Endothelial cell of hepatic sinusoid (primary cell): ENCODE data around the gene OLFM1.

Experiments used
- in situ Hi-C: cut with HindIII; loops from 2 replicates; pipeline ENCODE4 v1.10.0; 2017; ENCODE audit warnings: low sequenced_read_pairs

Gene OLFM1

DNA sequence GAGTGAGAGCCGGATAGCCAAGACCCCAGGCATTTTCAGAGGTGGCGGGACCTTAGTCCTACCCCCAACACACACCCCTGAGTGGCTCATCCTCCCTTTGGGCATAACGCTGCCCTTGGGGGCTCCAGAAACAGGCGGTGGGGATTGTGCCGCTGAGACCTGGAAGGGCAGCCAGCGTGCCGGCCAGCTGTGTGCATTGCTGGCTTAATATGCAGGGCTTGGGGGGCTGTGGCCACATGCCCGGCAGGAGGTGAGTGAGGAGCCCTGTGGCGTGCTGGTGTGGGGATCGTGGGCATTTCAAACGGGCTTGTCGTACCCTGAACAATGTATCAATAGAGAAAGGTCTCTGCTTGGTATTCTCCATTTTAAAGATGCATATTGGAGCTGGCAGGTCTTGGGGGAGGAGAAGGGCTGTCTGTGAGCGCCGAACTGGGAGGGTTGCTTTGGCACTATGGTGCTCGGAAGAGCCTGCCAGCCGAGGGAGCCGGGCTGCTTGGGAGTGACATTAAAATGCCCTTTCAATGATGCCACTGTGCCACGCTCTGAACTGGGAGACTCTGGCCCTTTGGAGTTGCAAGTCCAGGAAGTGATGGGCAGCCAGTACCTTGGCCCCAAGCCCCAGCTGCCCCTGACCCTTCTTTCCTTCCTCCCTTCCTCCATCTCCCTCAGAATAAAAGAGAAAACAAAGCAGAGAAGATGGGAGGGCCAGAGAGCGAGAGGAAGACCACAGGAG lies 11.2 kb upstream of the OLFM1 start:
- in situ Hi-C loops: no loop called here

DNA sequence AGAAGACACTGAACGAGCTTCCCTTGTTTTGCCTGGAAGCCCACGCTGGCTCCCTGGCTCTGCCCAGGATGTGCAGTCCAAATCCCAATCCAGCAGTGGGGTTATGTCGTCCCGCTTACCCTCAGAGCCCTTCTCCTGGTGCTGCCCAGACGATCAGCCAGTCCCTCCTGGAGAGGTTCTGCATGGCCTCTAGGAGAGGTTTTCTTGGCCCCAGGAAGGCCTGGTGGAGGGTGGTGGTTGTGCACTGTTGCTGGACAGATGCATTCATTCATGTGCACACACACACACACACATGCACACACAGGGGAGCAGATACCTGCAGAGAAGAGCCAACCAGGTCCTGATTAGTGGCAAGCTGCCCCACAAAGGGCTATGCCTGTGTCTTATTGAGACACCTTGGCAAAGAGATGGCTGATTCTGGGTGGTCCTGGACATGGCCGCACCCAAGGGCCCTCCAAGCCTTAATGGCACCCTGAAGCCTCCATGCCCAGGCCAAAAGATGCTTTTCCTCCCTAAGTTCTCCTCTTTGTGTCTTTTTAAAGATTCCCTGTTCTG lies 10.5 kb upstream of the OLFM1 start:
- in situ Hi-C loops: no loop called here

DNA sequence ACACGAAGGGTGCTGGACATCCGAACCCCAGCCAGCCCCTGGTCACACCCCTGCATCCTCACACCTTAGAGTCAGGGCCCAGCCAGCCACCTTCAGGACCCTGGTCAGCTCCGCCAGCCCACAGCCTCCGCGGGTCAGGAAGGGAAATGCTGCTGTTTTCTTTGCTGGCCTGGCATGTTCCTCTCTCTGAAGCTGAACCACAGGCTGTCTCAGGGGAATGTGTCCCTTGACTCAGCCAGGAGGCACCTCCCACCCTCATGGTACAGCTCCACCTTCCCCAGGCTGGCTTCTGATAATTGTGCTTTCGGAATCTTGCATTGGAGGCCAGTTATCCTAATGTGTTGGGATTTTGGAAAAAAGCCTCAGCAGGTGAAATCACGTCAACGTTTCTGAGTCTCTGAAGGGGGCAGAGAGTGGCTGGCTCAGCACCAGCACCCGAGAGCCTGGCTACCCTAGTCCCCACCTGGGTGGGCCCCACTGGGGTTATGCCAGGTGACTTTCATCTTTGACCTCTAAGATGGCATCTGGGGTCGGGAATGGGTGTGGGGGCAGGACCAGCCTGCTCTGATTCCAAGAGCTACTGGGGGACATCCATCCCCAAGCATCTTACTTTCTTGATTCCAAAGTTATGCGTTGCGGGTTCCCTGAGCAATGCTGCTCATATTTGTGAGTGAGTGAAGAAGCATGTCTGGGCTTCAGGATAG lies 9.8 kb upstream of the OLFM1 start:
- in situ Hi-C loops: no loop called here

DNA sequence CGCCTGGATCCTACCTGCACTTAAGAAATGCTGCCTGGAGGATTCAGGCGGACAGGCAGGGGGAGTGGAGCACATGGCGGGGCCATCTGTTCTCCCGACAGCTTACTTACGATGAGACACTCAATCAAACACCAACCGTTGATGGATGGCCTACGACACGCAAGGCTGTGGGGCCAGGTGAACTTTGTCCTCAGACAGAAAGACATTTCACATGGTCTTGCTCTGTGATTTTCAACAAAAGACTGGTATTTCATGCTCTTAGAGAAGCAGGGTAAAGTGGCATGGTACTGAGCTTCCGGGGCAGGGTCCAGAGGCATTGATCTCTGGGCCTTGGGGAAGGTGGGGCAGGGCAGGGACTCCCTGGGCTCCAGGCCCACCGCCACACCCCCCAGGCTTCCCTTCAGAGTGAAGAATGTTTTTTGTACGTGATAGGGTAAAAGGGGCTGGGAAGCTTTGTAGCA lies 9.1 kb upstream of the OLFM1 start:
- in situ Hi-C loops: no loop called here

DNA sequence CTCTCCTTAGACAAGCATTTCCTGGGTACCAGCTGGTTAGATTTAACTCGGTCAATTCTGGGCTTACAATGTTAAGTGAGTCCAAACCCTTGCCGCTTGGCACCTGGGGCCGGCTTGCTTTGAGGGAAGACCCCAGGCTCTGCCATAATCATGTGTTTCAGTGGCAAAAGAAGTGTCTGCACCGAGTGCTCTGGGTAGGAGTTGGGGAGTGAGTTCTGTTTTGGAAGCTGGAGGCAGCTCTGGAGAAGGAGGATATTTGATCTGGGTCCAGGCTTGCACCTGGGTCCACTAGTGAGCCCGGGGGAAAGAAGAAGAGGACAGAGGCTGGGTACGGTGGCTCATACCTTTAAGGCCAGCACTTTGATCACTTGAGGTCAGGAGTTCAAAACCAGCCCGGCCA lies 8.4 kb upstream of the OLFM1 start:
- in situ Hi-C loops: no loop called here

DNA sequence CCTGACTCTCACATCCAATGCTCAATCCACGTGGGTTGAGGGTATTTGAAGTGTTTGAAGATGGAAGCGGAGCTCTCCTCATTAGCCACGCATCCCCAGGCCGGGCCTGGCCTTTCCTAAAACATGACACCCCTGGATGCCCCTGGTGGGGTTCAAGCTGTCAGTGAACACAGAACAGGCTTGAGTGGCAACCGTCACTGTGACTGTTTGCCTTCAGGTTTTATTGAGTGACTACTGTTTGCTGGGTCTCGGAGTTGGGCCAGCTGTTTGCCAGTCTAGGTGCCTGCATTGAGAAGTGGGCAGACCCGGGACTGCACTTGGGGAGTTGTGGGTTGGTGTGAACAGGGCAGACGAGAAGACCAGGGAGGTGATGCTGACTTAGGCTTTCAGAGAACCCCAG lies 7.8 kb upstream of the OLFM1 start:
- in situ Hi-C loops: no loop called here

DNA sequence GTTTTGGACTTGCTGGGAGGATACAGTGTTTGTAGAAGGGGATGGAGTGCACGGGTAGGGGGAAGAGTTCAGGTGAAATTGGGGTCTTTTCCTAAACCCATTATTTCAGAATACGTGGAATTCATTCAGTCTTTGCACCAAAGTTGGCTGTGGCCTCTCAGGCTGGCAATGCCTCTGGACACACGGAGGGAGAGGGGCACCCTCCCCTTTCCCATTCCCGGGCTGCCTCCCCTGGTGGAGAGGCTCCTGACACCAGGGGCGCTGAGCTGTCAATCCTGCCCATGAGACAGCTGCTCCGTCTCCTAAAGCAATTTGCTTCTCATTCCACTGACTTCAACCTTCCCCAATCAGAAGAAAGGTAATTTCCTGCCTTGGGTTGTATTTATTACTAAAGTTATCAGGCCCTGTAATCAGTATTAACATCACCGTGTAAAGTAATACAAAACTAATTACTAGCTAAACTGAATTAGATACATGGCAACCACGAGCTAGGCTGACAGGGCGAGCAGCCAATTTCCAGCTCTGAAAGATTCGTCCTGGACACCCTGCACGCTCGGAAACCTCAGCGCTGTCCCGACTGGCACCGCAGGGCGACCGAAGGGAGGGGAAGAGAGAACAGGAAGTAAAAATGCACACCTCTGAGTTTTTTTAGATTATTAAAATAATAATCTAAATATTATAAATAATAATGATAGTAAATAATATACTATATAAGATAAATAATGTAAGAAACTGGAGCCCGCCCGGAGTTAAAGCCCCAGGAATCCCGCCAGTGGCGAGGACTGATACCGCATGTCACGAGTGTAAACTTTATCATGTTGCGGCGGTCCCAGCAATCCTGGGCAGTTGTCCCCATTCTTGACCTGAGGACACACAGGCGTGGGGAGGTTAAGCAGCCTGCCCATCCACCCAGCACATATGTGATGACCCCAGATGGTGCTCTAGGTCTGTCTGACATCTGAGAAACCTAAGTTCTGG lies 6.9 kb upstream of the OLFM1 start:
- in situ Hi-C loops: no loop called here

DNA sequence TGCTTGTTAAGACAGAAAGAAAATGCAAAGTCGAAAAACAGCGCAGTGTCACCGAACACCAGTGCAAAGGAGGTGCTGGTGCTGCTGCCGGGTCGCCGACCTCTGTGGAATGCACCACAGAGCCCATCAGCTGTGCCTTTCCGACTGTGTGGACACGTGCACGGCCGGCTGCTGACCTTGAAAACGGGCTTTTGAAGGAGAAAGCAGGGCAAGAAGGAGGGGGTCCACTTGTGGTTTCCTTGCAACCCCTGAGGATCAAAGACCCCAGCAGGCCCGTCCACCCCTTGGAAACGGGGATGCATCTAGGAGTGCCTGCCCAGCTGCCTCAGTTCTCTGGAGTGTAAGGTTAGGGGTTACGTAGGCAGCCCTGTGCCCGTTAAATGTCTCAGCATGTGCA lies 6.2 kb upstream of the OLFM1 start:
- in situ Hi-C loops: no loop called here

DNA sequence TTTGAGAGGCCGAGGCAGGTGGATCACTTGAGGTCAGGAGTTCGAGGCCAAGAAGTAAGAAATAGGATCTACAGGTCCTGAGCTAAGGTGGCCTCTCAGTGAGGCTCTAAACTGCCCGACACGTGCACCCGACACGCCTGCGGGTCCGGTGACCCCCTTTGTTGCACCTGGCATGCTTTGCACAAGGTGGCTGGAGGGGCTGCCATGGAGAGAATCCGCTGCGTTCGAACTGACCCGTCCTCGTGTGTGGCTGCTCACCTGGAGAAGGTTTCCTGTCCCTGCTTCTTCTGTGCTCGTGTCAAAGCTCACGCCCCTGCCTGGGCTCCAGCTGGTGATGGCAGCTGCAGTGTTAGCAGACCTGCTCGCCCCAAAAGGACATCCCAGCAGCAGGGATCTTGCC lies 5.7 kb upstream of the OLFM1 start:
- in situ Hi-C loops: no loop called here

DNA sequence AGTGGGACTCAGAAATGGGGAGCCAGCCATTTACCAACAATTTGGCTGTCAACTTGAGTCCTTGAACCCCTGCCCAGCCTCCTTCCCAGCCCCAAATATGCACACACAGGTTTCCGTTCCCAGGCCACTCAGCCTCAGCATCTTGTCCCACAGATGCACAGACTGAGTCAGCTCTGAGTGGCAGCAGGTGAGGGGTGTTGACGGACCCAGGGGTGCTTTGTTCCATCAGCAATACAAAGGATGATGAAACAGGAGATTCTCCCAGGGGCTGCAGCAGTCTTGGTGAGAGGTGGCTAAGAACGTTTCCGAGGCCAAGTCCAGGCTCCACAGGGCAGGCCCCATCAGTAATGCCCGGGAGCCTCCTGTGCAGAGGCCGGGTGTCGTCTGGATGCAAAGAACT lies 4.9 kb upstream of the OLFM1 start:
- in situ Hi-C loops: no loop called here

DNA sequence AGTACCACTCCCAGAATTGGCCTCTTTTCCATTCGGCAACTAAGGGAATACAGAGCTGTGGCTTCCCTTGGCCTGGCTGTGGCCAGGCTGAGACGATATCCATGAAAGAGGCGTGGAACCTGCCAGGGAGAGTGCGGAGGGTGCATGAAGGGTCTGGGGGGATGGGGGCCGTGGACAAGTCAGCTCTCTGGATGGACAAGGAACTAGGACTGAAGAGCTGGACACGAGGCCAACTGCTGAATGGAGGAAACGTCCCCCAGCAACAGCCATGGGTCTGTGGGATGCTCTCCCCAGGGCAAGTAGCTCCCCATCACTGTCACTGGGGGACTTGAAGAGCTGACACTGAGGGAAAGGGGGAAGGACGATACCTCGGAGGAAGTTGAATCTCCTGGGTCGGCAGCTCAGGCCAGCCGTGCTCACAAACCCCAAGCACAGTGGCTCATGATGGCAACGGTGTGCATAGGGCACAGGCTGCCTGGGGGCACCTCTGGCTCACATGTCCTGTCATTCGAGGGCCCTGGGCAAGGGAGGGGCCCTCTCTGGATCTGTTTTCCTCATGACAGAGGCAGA lies 4.1 kb upstream of the OLFM1 start:
- in situ Hi-C loops: no loop called here

DNA sequence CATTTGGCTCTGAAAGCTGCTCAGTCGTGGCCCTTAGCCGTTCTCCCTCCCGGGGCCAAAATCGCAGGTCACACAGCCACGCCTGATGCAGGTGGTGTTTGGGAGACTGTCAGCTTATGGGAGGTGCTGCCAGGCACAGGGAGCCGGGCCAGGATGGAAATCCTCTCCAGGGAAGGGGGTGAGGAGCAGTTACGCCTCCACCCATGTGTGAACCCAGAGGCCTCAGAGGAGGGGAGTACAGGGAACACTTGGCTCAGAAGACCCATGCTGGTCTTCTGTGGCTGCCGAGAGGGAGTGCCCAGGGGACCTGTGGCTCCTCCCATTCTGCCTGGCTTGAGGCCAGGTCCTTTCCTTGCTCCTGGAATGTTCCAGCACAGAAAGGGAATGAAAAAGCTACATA lies 3.6 kb upstream of the OLFM1 start:
- in situ Hi-C loops: no loop called here

DNA sequence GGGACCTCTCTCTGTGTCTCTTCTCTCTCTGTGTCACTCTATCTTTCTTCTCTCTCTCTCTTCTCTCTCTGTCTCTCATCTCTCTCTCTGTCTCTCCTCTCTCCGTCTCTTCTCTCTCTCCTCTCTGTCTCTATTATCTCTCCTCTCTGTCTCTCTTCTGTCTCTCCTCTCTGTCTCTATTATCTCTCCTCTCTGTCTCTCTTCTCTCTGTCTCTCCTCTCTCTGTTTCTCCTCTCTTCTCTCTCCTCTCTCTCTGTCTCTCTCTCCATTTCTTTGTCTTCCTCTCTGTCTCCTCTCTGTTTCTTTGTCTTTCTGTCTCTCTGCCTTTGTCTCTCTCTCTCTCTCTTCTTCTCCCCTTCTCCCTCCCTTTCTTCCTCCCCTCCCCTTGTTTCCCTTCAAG lies 3.2 kb upstream of the OLFM1 start:
- in situ Hi-C loops: no loop called here

DNA sequence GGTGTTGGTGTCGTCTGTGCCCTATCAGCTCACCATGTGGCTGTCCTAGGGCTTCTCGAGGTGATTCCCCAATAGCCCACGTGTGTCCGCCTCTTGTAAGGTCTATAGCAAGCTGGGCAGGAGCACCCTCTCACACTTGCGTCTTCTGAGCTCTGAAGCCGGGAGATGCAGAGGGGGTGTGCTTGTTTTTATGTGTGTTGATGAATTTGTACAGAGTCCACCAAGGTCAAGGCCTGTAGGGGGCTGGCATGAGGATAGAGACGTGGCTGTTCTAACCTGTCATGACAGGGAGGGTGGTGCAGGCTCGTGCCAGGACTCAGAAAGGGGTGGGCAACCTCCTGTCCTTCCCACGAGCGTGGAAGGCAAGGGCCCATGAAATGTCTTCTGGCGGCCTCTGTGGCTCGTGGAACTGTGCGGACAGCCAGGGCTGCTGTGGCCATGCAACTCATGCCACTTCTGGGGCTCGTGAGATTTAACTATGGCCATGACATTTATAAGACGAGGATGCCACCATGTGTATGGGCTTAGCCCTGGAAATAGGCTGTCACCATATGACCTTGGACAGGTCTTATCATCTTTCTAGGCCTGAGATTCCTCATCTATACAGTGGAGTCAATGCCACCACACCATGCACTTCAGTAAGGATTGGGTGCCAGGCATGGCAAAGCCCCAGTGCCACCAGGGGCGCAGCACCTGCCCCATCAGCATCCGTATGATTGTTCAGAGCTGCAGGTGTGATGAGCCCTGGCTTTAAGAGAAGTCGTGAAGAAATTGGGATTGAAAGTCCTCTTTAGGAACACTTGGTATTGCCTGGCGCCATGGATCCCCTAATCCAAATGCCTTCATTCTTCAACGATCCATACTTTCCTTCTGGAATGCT lies 2.3 kb upstream of the OLFM1 start:
- in situ Hi-C loops: loop anchor here (5.0 kb wide), 1 partner anchor 327 kb away; no protein-coding TSS in a partner anchor

DNA sequence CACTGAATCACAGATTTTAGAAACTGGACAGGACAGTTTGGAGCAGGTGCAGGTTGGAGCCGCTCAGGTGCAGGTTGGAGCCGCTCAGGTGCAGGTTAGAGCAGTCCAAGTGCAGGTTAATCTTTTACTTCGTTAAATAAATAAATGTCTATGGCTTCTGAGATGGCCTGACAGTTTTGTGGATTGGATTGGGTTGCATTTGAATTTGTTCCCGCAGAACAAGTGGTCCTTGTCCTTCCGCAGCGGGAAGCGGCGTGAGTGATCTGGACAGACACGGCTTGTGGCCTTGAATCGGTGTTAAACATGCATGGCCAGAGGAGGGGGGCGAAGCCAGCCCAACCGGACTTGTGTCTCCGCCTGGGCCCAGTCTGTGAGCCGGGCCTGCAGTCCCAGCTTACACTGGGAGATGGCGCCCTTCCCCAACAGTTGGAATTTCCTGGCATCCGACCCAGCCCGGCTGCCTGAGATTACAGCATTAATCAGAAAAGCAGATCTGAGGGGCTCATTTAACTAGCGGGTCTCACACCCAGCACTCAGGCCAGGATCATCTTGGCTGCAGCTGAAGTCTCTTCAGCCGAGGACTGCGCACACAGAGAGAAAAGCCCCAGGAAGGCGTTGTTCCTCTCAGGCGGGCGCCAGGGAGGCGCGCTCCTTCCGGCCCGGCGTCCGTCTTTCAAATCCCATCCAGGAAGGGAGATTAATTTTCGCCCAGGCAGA lies 1.5 kb upstream of the OLFM1 start:
- in situ Hi-C loops: loop anchor here (5.0 kb wide), 1 partner anchor 326 kb away; no protein-coding TSS in a partner anchor

DNA sequence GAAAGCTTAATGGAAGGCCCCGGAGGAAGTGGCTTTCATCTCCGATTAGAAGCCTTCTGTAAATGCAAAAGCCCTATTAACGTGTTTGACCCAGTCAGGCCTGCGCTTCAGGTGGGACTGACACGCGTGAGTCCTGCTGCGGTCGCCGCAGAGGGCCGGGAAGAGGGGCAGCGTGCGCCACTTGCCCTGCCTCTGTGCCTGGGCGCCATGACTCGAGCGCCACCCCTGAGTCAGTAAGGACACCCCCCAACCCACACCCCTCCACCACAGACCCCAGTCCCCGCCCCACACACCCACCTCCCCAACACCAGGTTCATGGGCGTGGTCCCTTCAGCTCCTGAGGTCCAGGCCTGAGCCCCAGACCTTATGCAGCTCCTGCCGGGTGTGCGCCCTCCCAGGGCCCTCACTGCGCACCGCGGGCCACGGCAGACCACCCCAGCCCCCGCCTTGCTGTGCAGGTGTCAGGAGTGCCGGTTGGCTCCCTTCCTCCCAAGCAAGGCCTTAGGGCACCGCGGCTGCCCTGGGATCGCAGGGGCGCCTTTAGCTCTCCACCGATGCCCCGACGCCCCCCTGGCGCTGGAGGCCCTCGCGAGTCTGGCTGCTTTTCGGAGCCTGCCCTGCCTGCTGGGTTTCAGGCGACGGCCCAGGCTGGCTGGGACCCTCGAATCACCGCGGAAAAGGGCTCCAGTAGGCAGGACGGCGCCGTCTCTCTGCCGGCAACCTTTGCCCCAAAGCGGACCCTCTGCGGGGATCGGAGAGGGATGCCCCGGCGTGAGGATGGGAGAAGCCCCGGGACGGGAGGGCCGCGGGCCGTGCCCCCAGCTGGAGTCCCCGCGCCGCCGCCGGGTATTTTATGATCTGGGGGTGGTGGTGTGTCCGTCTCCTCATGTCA lies 625 bp upstream of the OLFM1 start:
- in situ Hi-C loops: loop anchor here (5.0 kb wide), 1 partner anchor 325 kb away; no protein-coding TSS in a partner anchor

DNA sequence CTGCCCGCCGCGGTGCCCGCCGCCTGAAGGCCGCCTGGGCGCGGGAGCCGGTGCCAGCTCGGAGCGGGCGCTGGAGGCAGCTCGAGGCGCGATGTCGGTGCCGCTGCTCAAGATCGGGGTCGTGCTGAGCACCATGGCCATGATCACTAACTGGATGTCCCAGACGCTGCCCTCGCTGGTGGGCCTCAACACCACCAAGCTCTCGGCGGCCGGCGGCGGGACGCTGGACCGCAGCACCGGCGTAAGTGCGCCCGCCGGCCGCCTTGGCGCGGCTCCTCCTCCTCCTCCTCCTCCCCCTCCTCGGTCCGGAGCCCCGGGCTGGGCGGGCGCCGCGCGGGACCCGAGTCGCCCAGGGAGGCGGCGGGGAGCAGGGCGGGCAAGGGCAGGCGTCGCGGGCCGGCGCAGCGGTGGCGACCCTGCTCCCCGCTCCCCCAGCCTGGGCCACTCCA lies 455 bp downstream of the OLFM1 start:
- in situ Hi-C loops: loop anchor here (5.0 kb wide), 1 partner anchor 324 kb away; no protein-coding TSS in a partner anchor
